HG02759 (cell line): ENCODE measurements around the gene DMRT1.
"Not testable (repeated sequence)": the region's sequence is repeated elsewhere in the genome, so short reads cannot be mapped to it uniquely, and the experiment has no call there.

Experiments used
- ATAC-seq: cut with Tn5 transposase; IDR thresholded peaks from one replicate; pipeline ENCODE4 v1.9.1; 2021; ENCODE audit warnings: mild to moderate bottlenecking, moderate library complexity; ENCODE audit not compliant: unreplicated experiment

Gene DMRT1

DNA sequence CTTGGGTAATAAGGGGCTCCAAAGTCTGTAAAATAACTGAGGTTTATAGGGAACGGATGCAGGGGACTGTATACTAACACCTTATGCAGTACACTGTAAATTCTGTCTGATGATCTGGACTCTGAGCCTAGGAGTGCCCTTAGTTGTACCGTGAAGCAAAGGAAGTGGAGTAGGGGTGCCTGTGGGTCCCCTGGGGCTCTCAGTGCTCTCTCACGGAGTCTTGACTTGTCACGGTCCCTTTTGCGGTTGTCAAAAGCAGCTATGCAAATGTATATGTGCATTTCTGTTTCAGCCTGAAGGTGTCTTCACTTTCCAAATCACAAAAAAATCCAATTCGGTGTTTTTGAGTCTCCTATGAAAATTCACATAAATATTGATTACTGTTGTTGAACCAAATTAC lies 17.8 kb downstream of the DMRT1 start:
- peak; percentile 100 for ATAC-seq

DNA sequence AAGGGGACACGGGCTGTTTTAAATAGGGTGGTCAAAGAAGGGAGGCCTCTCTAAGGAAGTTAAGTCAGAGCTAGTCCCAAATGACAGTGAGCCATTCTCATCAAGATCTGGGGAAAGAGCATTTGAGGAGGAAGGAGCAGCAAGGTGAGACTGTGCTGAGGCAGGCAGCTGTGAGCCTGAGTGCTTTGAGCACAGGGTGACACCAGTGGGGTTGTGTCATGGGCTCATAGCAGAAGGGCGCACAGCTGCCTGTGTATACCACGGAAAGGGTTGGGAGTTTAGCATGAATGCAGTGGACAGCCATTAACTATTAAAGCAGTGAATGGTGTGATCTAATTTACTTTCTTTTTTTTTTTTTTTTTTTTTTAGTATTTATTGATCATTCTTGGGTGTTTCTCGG lies 19.2 kb downstream of the DMRT1 start:
- ATAC-seq: no peak

DNA sequence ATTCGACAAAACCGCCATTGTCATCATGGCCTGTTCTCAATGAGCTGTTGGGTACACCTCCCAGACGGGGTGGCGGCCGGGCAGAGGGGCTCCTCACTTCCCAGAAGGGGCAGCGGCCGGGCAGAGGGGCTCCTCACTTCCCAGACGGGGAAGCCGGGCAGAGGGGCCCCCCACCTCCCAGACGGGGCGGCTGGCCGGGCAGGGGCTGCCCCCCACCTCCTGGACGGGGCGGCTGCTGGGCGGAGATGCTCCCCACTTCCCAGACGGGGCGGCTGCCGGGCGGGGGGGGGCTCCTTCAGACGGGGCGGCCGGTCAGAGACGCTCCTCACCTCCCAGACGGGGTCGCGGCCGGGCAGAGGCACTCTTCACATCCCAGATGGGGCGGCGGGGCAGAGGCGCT lies 20.0 kb downstream of the DMRT1 start:
- not testable (repeated sequence) for ATAC-seq

DNA sequence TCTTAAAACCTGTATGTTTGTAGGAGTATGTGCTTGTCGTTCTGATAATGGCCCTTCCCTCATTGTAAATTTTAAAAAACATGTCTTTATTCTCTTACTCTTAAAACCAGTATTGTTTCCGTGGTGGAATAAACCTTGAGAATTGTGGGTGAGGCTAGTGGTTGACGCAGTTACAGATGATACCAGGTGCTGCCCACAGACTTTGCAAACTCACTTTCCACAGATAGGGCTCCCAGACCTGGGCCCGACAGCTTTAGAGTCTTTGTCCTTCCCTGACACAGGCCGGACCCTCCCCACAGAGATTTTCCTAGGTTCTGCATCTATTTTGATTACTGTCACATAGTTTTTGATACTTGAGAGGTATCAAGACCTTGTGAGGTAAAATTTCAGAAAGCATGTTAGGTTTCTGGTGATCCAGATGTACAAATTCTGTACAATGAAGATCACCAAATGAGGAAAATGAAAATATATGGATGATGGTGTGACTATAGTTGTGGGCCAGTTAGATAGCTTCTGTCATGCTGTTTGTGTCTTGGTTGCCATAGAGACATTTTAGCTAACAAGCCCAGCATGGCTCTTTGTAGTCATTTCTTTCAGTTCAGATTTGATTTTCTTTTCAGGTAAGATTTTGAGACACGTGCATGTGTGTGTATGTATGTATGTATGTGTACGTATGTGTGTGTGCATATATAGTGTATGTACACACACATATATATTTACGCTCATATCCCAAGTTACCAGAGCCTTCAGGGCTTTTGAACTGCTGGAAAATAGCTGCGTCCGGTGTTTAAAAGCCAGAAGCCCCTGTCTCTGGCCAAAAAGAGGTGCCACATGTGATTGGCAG lies 33.8 kb downstream of the DMRT1 start:
- ATAC-seq: no peak

DNA sequence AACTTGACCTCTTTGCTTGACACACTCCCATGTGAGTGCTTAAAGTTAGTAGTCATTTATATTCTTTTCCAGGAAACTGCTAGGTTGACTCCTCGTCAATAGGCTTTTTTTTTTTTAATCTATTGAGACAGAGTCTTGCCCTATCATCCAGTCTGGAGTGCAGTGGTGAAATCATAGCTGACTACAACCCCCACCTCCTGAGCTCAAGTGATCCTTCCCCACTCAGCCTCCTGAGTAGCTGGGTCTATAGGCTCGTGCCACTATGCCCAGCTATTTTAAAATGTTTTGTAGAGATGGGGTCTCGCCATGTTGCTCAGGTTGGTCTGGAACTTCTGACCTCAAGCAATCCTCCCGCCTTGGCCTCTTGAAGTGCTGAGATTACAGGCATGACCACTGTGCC lies 34.9 kb downstream of the DMRT1 start:
- no peak for ATAC-seq

DNA sequence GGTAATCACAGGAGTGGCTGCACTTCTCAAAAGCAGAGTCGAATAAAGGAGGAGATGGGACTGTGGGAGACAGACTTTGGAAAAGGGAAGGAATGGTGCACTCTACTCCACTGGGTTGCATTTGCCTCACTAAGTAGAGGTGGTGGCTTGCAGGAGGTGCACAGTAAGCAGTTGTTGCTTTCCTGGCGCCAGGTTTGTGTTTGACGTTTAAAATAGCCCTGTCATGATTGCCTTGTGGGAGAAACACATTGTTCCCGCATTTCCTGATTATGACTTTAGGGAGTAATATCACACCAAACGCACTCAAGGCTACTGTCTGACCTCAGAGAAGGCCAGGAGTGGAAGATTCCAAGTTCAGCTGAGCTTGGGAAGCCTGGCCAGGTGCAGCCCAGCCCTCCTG lies 36.7 kb downstream of the DMRT1 start:
- ATAC-seq: no peak

DNA sequence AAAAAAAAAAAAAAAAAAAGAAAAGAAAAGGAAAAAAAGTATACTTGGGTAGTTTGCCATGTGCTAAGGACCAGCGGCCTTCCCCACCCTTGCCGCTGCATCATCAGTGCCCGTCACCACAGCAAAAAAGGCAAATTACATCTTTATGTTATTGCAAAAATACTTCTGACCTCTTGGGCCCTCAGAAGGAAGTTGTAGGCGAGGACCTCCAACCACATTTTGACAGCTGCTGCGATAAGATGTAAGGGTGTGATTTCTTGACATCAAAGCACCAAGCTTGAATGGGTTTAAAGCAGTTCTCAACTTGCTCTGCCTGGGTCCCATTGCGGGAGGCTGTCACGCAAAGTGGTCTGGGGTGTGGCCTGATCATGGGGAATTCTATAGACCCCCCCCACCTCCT lies 39.2 kb downstream of the DMRT1 start:
- no peak for ATAC-seq

DNA sequence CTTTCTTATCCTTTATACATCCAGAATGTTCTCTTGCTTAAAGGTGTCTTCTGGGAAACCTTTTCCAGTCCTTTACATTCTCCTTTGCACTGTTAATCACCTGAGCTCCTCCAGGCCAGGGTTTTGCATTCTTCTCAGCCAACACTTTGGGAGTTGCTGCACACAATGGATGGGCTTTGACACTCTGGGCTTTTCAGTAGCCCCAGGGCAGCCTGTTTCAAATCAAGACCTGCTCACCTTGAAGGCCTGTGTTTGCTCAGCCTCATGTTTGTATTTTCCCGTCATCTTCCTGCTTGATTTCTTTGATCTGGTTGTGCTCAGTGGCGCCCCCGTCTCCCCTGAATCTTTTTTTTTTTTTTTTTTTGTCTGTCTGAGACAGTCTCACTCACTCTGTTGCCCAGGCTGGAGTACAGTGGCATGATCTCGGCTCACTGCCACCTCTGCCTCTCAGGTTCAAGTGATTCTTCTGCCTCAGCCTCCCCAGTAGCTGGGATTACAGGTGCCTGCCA lies 41.0 kb downstream of the DMRT1 start:
- no peak for ATAC-seq

DNA sequence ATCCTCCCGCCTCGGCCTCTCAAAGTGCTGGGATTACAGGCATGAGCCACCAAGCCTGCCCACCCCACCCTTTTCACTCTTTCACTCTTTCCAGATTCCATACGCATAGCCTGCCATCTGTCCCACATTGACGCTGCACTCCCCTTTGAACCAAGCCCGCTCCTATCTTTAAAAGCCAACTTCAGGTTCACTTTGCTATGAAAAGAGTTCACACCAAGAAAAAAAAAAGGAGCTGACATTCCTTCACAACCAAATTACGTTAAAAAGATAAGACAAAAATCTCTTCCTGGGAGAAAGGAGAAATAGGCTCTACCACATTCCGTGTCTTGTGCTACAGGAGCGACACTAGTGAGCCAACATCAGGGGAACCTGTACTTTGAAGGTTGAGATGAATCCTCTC lies 41.5 kb downstream of the DMRT1 start:
- ATAC-seq: no peak

DNA sequence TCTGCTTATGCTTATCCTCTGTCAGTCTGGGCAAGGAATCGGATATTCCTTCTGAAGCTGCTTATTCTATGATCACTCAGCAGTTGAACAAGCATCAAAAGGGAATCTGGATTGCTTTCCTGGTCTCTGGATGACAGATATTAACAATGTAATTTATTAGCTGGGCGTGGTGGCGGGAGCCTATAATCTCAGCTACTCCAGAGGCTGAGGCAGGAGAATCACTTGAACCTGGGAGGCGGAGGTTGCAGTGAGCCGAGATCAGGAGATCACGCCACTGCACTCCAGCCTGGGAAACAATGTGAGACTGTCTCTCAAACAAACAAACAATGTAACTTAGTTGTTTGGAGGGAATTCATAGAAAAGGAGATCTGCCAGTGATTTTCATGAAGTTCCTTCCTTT lies 45.4 kb downstream of the DMRT1 start:
- no peak for ATAC-seq

DNA sequence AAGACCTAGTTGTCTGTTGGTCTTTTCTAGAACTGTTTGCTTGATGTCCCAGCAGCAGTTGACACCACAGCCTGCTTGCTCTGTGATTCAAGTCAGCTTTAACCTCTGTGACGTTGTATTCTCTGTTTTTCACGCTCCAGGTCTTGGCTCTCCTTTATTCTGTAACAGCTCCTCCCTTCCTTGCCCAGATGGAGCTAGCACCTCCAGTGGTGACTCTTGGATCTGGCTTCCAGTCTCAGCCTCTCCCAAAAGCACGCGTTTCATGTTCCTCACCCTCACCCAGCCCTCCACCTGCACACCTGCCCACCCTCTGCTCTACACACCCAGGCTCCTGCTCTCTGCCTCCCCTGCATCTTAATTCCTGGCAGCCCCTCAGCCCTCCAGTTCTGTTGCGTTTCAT lies 50.6 kb downstream of the DMRT1 start:
- ATAC-seq: no peak

DNA sequence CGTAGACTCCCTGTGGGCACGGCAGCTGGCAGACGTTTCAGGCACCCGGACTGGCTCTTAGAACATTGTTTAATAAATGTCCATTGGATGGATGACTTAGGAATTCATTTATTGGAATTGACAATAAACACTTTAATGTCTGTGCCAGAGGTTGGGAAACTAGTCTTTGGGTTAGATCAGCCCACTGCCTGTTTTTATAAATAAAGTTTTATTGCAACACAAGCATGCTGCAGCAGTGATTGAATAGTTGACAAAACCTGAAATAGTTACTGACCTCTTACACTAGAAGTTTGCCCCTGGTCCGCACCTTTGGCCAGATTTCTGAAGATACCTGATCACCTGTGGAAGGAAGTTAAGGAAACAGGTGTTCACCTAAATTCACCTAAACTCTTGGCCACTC lies 51.6 kb downstream of the DMRT1 start:
- no peak for ATAC-seq

DNA sequence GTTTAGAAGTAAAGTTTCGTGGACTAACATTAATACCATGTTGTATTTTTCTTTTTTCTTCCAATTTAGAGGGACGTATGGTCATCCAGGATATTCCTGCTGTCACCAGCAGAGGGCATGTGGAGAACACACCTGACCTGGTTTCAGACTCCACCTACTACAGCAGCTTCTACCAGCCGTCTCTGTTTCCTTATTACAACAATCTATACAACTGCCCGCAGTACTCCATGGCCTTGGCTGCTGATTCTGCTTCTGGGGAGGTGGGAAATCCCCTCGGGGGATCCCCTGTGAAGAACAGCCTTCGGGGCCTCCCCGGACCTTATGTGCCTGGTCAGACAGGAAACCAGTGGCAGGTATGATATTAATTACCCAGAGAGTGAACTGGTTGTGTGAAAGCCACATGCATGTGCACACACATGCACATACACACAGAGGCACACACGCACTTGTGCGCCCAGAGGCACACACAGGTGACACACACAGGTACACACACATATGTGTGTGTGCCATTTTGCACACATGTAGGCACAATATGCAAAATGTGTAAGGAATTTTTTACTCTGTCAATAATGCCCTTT lies 52.4 kb downstream of the DMRT1 start:
- peak; percentile 99 for ATAC-seq

DNA sequence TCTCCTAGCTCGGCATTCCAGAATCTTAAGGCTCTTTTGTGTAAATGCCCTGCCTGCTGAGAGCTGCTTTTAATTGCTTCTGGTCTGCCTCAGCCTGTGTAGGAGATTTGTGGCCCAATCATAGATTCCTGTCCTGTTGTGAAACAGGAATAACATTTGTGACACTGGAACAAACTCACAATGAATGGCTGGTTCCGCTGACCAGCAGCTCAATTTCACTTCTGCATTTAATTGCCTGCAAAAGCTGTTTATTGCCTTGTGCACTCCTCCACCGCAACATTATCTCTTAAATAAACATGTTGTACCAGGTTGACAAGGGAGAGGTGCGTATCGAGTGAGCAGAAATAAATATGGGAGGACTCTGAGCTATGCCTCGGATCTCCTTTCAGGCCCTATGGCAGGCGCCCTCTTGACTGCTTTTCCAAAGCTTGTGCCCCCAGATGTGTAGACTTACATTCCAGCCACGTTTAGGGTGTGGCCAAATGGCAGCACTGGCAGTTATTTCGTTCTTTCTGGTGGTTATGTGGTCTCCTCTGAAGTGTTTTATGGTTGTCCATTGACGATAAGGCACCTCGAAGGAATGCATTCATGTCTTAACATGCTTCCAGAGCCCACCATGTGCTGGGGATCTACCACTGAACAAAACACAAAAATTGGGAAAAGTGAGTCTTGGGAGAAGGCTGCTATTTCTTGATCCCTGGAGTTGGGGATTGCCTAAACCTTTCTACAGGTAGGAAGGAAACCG lies 58.1 kb downstream of the DMRT1 start:
- no peak for ATAC-seq

DNA sequence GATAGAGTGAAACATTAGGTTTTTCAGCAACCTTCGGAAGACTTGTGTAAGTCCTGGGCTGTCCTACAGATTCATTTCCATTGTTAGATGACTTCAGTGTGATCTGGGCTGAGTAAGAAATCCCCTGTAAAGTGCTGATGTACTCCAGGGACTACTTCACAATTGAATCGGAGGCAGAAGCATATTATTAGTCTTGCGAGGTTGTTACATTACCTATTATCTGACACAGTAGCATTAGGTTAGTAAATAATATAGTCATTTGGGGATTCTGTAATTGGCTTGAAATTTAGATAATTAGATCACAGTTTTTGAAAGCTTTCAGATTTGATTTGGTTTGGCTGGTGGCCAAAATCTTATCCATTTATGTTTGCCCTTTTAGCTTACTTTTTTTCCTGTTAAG lies 62.4 kb downstream of the DMRT1 start:
- ATAC-seq: no peak

DNA sequence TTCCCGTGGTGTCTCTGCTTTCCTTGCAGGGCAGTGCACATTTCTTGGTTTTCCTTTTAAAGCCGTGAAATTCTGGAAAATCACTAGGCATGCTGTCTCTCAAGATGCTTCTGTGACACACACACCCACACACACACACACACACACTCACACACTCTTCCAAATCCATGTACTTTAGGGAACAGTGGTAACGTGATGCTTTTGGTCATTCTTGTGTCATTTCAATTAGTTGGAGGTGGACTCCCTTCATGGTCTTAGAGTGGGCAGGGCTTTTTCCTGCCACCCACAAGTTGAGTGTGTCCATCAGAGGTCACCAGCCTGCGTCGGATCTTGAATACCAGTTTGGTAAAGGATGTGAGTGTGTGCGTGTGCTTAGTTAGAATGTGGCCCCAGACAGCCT lies 64.4 kb downstream of the DMRT1 start:
- no peak for ATAC-seq

DNA sequence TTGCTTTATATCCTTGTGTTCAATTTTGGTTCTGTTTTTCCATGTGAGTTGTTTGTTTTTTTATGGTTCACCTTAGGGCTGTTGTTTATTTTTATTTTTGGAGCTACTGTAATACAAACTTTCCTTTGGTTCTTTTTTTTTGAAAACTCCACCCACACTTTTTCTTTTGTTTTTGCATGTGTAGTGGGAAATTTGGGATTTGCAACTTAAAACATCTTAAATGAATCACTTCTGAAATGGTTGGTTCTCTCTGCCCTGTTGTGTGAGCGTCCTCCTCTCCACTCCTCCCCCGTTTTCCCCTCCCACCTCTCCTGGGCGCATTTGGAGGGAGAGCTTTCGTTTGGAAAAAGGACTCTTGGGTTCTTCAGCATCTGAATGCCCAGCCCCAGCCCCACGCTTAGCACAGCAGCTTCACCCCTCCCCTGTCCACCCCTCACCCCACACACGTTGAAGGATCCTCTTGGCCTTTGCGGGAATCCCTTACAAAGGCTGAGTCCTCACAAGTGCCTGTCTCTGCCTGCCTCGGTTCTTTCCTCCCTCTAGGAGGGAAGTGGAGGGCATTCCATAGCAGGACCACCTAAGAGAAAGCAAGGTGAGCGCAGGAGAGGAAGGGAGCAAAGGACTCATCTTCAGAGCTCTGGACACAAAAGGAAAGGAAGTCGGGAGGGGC lies 67.2 kb downstream of the DMRT1 start:
- ATAC-seq: no peak

DNA sequence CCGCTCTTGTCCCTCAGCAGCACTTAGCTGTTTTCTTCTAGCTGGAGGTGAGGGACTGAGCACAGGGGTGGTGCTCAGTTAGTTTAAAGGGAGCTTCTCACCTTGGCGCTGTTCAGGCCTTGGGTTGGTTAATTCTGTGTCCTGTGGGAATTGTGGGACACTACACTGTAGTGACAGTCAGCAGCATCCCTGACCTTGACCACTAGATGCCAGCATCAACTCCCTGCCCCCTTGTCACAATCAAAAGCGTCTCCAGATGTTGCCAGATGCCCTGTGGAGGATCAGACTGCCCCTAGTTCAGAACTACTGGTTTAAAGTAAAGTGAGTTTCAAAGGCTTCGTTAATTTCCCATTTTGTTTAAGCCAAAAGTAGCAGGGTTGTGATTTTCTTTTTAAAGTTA lies 69.5 kb downstream of the DMRT1 start:
- ATAC-seq: no peak

DNA sequence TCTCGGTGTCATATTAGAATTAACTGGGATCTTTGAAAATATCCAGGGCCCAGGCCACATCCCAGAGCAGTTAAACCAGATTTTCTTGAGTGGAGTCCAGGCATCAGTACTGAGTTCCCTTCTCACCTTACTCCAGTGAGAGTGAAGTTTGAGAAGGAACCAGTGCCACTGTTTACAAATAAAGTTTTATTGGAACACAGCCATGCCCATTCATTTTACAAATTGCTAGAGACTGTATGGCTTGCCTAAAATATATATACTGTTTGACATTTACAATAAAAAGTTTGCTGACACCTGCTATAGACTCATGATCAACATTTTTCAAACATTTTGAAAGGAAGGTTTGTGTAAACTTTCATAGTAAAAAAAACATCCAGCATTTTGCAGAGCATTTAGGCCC lies 71.3 kb downstream of the DMRT1 start:
- ATAC-seq: no peak

DNA sequence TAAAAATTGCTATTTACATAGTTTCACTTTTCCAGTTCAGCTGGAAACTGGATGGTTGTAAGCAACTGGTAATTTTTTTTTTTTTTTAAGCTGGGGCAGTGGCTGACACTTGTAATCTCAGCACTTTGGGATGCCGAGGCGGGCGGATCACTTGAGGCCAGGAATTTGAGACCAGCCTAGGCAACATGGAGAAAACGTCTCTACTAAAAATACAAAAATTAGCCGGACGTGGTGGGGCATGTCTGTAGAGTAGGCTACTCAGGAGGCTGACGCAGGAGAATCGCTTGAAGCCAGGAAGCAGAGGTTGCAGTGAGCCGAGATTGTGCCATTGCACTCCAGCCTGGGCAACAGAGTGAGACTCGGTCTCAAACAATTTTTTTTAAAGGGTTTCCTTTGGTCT lies 72.0 kb downstream of the DMRT1 start:
- ATAC-seq: not testable (repeated sequence)

DNA sequence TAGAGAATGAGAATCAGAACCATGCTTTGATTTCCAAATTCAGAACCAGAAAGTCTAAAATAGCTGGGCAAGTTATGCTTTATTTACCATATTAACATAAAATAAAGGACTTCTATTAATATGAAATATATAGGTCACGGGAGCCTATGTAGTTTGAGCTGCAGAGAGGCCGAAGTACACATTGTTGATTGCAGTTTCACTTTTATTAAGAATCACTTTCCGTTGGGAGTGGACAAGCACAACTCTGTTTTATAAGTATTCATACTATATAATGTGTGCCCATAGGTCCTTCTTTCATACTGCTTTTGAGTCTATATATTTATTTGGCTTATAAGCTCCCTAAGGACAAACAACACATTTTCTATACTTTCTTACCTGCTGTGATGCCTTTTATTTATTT lies 76.2 kb downstream of the DMRT1 start:
- no peak for ATAC-seq
